Measurements from ENCODE around the gene GPR119.
"Not testable (repeated sequence)": the region's sequence is repeated elsewhere in the genome, so short reads cannot be mapped to it uniquely, and the experiment has no call there.

The GPR119 gene

GRCh38 chrX:130385520-130385919, at the start of gene GPR119:
TSS of gene GPR119 (minus strand) at chrX:130385674. CDS start at chrX:130385447, 227 bp downstream.
- no peak for DNase-seq

- not testable (repeated sequence) for DNase-seq
Measured at GRCh38 chrX:130429236-130429635, 43.8 kb upstream of the GPR119 start.

DNA sequence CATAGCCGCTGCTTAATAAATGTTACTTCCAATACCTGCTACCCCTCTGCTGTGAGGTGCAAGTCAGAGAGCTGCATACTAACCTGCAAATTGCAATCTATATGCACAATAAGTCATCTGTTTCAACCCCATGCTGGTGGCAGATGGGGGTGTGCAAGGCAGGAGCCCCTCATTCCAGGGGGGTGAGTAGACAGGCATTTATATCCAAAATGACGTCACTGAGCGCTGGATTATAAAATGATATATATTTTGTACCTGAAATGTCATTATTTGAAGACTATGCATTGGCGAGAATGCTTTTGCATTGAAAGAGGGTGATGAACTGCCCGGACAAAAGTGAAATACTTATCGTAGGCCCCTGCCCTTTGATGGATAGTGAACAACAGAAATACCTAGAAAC, 41.1 kb upstream of the GPR119 start:
- DNase-seq, result no peak

GRCh38 chrX:130419263-130419662, 33.8 kb upstream of the GPR119 start:
- DNase-seq, result no peak

- DNase-seq, result no peak
Measured at GRCh38 chrX:130418740-130419139, 33.3 kb upstream of the GPR119 start.

DNA sequence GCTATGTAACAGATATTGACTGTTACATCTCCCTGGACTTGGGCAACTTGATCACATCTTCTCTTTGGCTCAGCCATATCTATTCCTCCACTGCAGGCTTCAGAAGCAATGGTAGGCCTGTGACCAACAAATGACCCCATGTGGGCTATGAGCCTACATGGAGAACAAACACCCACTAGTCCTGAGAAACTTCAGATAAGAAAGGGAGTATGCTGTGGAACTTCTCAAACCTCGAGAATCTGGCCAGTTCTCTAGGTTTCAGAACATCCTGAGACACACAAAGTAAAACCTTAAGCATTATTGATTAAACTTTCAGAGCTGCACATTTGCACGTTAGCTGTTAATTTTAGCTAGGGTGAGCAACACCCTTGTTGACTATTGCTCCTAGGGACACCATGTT, 32.6 kb upstream of the GPR119 start:
- no peak for DNase-seq

DNA sequence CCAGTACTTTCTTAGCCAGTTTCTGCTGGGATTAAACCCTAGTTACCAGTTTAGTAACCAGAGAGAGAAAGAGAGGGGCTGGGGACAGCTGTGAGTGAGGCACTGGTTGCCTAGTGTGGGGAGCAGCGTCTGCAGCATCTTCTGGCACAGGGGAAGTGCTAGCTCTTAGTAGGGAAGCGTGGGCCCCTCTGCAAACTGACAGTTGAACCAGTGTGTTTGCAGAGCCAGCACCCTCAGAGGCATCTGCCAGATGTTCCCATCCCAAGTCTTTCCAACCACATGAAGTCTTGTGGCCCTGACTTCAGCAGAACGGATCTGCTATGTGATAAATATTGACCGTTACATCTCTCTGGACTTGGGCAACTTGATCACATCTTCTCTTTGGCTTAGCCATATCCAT, 31.3 kb upstream of the GPR119 start:
- no peak for DNase-seq

DNA sequence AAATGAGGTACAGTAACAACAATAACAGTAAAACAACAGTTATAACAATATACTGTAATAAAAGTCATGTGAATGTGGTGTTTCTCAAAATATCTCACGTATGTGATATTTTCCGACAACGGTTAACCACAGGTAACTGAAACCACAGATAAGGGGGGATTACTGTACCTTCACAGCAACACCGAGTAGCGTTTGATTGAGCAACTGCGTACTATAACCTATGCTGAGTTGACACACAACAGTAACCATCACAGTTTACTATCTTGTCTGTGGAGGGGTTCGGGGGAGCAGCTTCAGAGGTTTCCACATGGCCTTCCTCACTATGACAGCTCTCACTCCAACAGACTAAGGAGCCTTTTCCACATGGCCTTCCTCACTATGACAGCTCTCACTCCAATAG, 29.7 kb upstream of the GPR119 start:
- DNase-seq, result no peak

GRCh38 chrX:130414800-130415199, 29.3 kb upstream of the GPR119 start:
- no peak for DNase-seq

GRCh38 chrX:130413415-130413814, 27.9 kb upstream of the GPR119 start:
- DNase-seq, result no peak

DNA sequence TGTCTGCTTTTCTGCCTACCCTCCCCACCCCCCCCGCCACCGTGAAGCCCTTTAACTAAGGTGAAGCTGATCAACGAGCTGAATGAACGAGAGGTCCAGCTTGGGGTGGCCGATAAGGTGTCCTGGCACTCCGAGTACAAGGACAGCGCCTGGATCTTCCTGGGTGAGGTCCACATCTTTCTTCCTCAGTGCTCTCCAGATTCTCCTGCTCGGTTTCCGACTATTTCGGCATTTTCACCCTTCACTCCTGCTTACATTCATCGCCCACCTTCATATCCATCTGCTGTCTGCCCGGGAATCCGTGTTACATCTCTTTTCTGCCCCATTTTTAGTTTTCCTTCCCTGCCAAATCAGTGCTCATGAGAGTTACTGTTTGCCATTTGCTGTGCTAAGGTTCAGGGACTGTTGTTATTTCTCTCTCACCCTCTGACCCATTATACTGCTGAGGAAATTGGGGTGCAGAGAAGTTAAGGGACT, 16.8 kb upstream of the GPR119 start:
- DNase-seq, result no peak

DNA sequence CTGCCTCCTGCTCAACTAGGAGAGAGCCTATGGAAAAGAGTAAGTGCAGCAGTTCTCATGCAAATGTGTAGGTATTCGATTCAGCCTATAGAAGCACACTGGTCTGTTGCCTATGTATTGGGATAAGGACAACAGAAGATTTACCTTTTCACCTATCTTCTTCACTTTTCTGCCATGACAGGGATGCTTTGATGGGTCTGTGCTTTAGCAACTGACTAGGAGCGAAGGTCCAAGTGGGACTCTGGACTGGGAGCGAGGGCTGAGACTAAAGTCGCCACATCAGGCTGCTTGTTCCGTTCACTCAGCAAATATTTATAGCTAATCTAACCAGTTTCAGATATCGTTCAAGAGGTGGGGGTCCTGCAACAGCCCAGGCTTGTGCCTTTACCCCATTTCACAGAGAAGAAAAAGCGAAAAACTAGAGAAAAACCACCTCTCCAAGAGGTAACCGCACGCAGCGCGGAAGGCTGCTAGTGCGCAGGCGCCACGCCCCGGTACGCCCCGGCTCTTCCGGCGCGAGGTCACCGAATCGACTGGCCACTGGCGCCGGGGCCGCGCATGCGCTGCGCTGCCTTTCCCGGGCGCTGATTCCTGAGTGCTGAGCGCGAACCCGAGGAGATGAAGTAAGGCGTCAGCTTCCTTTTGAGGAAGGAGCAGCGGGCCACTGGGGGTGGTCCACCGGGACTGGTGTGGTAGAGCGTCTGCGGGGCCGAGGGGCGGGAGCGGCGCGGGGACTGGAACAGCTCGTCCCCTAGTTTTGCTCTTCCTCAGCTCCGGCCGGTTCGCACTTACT, 16.1 kb upstream of the GPR119 start, which contains the start of gene RBMX2:
RBMX2 (plus strand) TSS at position 573 of the 793 bp plus-strand sequence; CDS start at position 619, 46 bp downstream.
- peak; percentile 53 for DNase-seq

- DNase-seq, result no peak
Measured at GRCh38 chrX:130395341-130395740, 9.9 kb upstream of the GPR119 start.

DNA sequence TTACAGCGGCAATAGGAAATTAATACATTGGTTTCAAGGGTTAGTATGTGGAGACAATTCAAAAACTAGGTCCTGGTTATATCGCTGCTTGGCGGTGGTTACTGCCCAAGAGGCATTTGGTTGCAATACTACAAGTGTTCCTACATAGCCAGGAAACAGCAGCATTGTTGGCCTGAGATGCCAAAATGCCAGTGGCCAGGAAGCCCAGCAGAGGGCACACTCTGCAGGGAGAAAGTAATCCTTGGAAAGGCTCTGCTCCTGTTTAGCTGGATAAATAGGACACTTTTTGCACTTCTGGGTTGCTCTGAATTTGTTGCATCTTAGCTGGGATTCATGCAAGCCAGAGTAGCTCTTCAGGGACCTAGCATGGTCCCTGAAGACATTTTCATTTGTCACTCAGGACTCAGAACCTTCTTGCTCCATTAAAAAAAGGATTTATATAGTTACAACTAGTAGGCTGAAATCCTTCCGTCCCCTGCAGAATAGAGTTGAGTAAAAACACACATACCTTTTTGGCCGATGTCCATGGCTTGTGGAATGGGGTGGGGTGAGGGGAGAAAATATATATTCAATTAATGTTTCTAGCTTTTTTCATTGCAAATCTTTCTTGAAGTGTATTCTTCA, 8.1 kb upstream of the GPR119 start:
- DNase-seq, result no peak

- DNase-seq, result no peak
Measured at GRCh38 chrX:130386408-130386808, 934 bp upstream of the GPR119 start.

- DNase-seq, result no peak
Measured at GRCh38 chrX:130378024-130378669, 7.3 kb downstream of the GPR119 start.

- no peak for DNase-seq
Measured at GRCh38 chrX:130376077-130376476, 9.4 kb downstream of the GPR119 start.

- DNase-seq, result not testable (repeated sequence)
Measured at GRCh38 chrX:130352050-130352449, 33.4 kb downstream of the GPR119 start.

- no peak for DNase-seq
Measured at GRCh38 chrX:130351567-130351966, 33.9 kb downstream of the GPR119 start.

DNA sequence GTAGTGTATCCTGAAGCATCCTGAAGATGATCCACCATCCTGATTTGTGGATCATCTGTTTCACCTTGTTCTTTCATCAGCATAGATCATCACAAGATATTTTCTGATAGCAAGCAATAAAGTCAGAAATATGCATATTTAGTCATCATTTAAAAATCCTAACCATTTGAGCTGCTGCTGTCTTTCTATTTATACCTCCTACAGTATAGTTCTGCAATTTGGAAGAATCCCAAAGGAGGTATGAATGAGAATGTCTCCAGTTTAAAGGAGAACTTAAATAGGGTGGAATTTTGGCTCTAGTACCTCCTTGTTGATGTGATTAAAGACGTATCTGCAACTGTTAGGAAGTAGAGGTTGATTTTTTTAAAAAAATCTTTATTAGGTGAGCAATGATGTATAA, 38.2 kb downstream of the GPR119 start:
- no peak for DNase-seq

DNA sequence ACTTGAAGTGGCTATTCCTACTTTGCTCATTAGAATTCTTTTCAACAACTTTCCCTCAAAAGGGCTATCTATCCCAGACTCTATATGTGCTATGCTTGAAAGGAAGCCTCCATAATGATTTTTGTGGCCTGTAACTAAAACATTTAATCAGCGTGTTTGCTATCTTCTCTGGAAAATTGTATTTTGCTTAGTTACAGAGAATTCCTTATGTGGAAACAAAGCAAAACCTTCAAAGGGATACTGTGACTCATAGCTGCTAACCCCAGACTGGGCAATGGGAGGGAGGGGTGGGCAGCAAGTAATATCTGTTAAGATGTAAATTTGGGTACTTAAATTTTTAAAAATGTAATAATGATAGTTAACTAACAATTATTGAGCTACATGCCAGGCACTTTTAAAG, 42.1 kb downstream of the GPR119 start:
- DNase-seq, result no peak

DNA sequence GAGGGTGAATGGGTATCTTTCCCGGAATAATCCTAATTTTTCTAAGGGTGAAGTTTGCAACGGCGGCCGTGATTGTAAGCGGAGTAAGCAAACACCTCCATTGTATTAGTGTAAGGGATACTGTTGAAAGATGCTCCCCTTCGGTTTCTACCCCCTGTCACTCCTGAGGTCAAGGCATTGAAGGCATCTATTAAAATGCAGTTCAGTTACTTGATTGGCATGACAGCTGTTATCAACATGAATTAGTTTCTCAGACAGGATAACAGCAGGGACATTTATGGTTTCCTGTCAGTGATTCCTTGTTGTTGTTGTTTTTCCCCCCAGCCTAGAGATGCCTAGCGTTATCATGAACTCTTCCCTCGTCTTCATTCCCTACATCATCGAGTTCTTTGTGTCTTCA, 45.2 kb downstream of the GPR119 start:
- no peak for DNase-seq

GRCh38 chrX:130339408-130340222, 45.9 kb downstream of the GPR119 start, which contains the start of gene SLC25A14:
TSS of gene SLC25A14 (plus strand) at chrX:130339919. CDS start at chrX:130340279, 360 bp downstream.
- peak; percentile 60 for DNase-seq

All from NCI-H510A (cell line).